Mesendoderm (in vitro differentiated cells): ENCODE measurements around the gene PAAF1.
A peak's percentile ranks its signal among the peaks of the same experiment; 100 is the strongest.

Experiments used
- DNase-seq: peaks from one replicate; pipeline ENCODE4 v3.0.0; 2013
- H2AK5ac ChIP-seq: 2 replicates; pipeline ENCODE4 v1.6.1; 2013; ENCODE audit warnings: low read length, inconsistent platforms
- H2BK120ac ChIP-seq: 2 replicates; pipeline ENCODE4 v1.6.1; 2013; ENCODE audit warnings: low read depth, mild to moderate bottlenecking, low read length, moderate library complexity, mixed read lengths
- H2BK15ac ChIP-seq: replicated peaks from 2 replicates; pipeline ENCODE4 v1.6.1; 2013; ENCODE audit warnings: low read depth, mild to moderate bottlenecking, moderate library complexity
- H2BK5ac ChIP-seq: 2 replicates; pipeline ENCODE4 v1.6.1; 2013; ENCODE audit warnings: low read length, inconsistent platforms
- H3K18ac ChIP-seq: 2 replicates; pipeline ENCODE4 v1.6.1; 2013; ENCODE audit warnings: mild to moderate bottlenecking, low read length, mixed read lengths
- H3K23ac ChIP-seq: one replicate; pipeline ENCODE4 v1.6.1; 2013; ENCODE audit warnings: low read length
- H3K27ac ChIP-seq: 2 replicates; pipeline ENCODE4 v1.5.1; 2013; ENCODE audit warnings: low read depth, mild to moderate bottlenecking, inconsistent platforms, low read length, moderate library complexity
- H3K27me3 ChIP-seq: 2 replicates; pipeline ENCODE4 v1.6.1; 2013; ENCODE audit warnings: low read length, control low read depth, mild to moderate bottlenecking, inconsistent platforms; ENCODE audit not compliant: insufficient read depth, poor library complexity
- H3K36me3 ChIP-seq: 2 replicates; pipeline ENCODE4 v1.6.1; 2013; ENCODE audit warnings: low read length, inconsistent platforms; ENCODE audit not compliant: control insufficient read depth, insufficient read depth
- H3K4ac ChIP-seq: one replicate; pipeline ENCODE4 v1.6.1; 2013; ENCODE audit warnings: low read depth, mild to moderate bottlenecking, low read length, moderate library complexity
- H3K4me1 ChIP-seq: 2 replicates; pipeline ENCODE4 v1.6.1; 2013; ENCODE audit warnings: low read depth, low read length, inconsistent platforms; ENCODE audit not compliant: control insufficient read depth
- H3K4me2 ChIP-seq: 2 replicates; pipeline ENCODE4 v1.6.1; 2013; ENCODE audit warnings: low read length
- H3K4me3 ChIP-seq: 2 replicates; pipeline ENCODE4 v1.5.1; 2013; ENCODE audit warnings: mild to moderate bottlenecking, low read length
- H3K56ac ChIP-seq: one replicate; pipeline ENCODE4 v1.6.1; 2013; ENCODE audit warnings: low read length
- H3K79me1 ChIP-seq: 2 replicates; pipeline ENCODE4 v1.6.1; 2013; ENCODE audit warnings: low read length, inconsistent platforms
- H3K79me2 ChIP-seq: 2 replicates; pipeline ENCODE4 v1.6.1; 2013; ENCODE audit warnings: mild to moderate bottlenecking, low read length; ENCODE audit not compliant: control insufficient read depth, insufficient read depth
- H3K9ac ChIP-seq: 2 replicates; pipeline ENCODE4 v1.6.1; 2013; ENCODE audit warnings: low read length, inconsistent platforms
- H4K5ac ChIP-seq: one replicate; pipeline ENCODE4 v1.6.1; 2013; ENCODE audit warnings: low read length
- H4K8ac ChIP-seq: one replicate; pipeline ENCODE4 v1.6.1; 2013; ENCODE audit warnings: low read depth, mild to moderate bottlenecking, control low read depth, low read length, moderate library complexity
- WGBS: extraction: QIAGEN DNeasy Blood & Tissue Kit; methylation state at CpG from one replicate; pipeline ENCODE4 v1.1.7; 2013; ENCODE audit warnings: low lambda C conversion rate, missing lambda C conversion rate; ENCODE audit not compliant: insufficient coverage; ENCODE audit errors: extremely low coverage; 5-methylcytosine and 5-hydroxymethylcytosine counted together

Gene PAAF1

GRCh38 chr11:73969991-73970800, 93.4 kb downstream of the PAAF1 start:
- H3K4me1 ChIP-seq, result no peaks in the 10 kb centered on the region
- no peak overlapping the region for H3K27ac ChIP-seq
- no peak overlapping the region for H3K9ac ChIP-seq
- H3K18ac ChIP-seq, result no peak overlapping the region
- no peak overlapping the region for H2BK120ac ChIP-seq
- no peak overlapping the region for H2AK5ac ChIP-seq
- no peak overlapping the region for H3K4me3 ChIP-seq
- H3K23ac ChIP-seq, result no peak overlapping the region
- no peak overlapping the region for H3K56ac ChIP-seq
- H2BK15ac ChIP-seq, result no peak overlapping the region
- no peaks in the 10 kb centered on the region for H3K27me3 ChIP-seq
- H3K4ac ChIP-seq, result no peak overlapping the region
- H2BK5ac ChIP-seq, result no peak overlapping the region
- no peaks in the 10 kb centered on the region for H3K79me2 ChIP-seq
- H3K4me2 ChIP-seq, result no peak overlapping the region
- no peak overlapping the region for H4K5ac ChIP-seq
- no peak for DNase-seq
- no CpG with 5 or more reads among the region's 13 CpGs for WGBS
- peaks cover 5% of the 10 kb centered on the region for H3K36me3 ChIP-seq
- no peak overlapping the region for H4K8ac ChIP-seq
- H3K79me1 ChIP-seq, result no peaks in the 10 kb centered on the region

GRCh38 chr11:73971175-73971719, 94.4 kb downstream of the PAAF1 start:
- Histone ChIP-seq H3K79me2 (no peaks in the 10 kb centered on the region), H3K4me1 (no peaks in the 10 kb centered on the region), H3K27ac (no peak overlapping the region), H3K27me3 (no peaks in the 10 kb centered on the region), H2AK5ac (no peak overlapping the region), H3K79me1 (no peaks in the 10 kb centered on the region), H3K4ac (no peak overlapping the region), H2BK15ac (no peak overlapping the region), H3K23ac (no peak overlapping the region), H3K36me3 (peaks cover 8% of the 10 kb centered on the region), H3K4me3 (no peak overlapping the region), H4K5ac (no peak overlapping the region), H3K9ac (no peak overlapping the region), H2BK5ac (no peak overlapping the region), H3K18ac (no peak overlapping the region), H3K56ac (no peak overlapping the region), H4K8ac (no peak overlapping the region), H2BK120ac (no peak overlapping the region), H3K4me2 (no peak overlapping the region)
- WGBS, result no CpG with 5 or more reads among the region's 6 CpGs
- DNase-seq, result no peak

DNA sequence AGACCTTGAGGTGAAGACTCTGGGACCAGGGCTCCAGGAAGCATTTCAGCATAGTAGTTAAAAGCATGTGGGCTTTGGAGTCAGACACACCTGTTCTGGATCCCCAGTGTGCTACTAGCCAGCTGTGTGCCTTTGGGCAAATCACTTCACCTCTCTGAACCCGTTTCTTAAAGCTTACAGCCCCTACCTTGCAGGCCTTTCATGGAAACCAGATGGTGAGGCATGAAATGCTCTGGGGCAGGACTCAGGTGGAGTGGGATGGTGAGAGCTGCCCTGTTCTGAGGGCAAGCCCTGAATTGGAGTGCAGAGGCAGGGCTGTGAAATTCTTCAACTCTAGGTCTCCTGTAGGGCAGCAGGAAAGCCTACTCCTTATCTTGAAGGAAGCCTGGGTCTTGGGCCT, 95.4 kb downstream of the PAAF1 start:
- Histone ChIP-seq H2BK5ac (no peak overlapping the region), H3K4me1 (no peaks in the 10 kb centered on the region), H3K23ac (no peak overlapping the region), H3K18ac (no peak overlapping the region), H3K9ac (no peak overlapping the region), H3K4ac (no peak overlapping the region), H2BK120ac (no peak overlapping the region), H3K56ac (no peak overlapping the region), H3K79me2 (no peaks in the 10 kb centered on the region), H4K8ac (no peak overlapping the region), H3K27ac (no peak overlapping the region), H3K79me1 (no peaks in the 10 kb centered on the region), H3K27me3 (no peaks in the 10 kb centered on the region), H2BK15ac (no peak overlapping the region), H4K5ac (no peak overlapping the region), H3K36me3 (peaks cover 13% of the 10 kb centered on the region), H3K4me3 (no peak overlapping the region), H3K4me2 (no peak overlapping the region), H2AK5ac (no peak overlapping the region)
- DNase-seq, result peak; percentile 35
- no CpG with 5 or more reads among the region's 1 CpG for WGBS

- no peak overlapping the region for H3K4me3 ChIP-seq
- no peaks in the 10 kb centered on the region for H3K4me1 ChIP-seq
- no peaks in the 10 kb centered on the region for H3K27me3 ChIP-seq
- H2BK15ac ChIP-seq, result no peak overlapping the region
- H3K18ac ChIP-seq, result no peak overlapping the region
- no peak overlapping the region for H3K4ac ChIP-seq
- H3K56ac ChIP-seq, result no peak overlapping the region
- H3K23ac ChIP-seq, result no peak overlapping the region
- no peak overlapping the region for H2BK120ac ChIP-seq
- H3K4me2 ChIP-seq, result no peak overlapping the region
- no peak overlapping the region for H3K27ac ChIP-seq
- H3K36me3 ChIP-seq, result peaks cover 13% of the 10 kb centered on the region
- no peak overlapping the region for H4K8ac ChIP-seq
- H4K5ac ChIP-seq, result no peak overlapping the region
- no peak for DNase-seq
- H3K79me1 ChIP-seq, result no peaks in the 10 kb centered on the region
- no peaks in the 10 kb centered on the region for H3K79me2 ChIP-seq
- WGBS, result no CpG with 5 or more reads among the region's 11 CpGs
- H2BK5ac ChIP-seq, result no peak overlapping the region
- H3K9ac ChIP-seq, result no peak overlapping the region
- no peak overlapping the region for H2AK5ac ChIP-seq
These were observed 96.0 kb downstream of the PAAF1 start for GRCh38 chr11:73972620-73973449.

DNA sequence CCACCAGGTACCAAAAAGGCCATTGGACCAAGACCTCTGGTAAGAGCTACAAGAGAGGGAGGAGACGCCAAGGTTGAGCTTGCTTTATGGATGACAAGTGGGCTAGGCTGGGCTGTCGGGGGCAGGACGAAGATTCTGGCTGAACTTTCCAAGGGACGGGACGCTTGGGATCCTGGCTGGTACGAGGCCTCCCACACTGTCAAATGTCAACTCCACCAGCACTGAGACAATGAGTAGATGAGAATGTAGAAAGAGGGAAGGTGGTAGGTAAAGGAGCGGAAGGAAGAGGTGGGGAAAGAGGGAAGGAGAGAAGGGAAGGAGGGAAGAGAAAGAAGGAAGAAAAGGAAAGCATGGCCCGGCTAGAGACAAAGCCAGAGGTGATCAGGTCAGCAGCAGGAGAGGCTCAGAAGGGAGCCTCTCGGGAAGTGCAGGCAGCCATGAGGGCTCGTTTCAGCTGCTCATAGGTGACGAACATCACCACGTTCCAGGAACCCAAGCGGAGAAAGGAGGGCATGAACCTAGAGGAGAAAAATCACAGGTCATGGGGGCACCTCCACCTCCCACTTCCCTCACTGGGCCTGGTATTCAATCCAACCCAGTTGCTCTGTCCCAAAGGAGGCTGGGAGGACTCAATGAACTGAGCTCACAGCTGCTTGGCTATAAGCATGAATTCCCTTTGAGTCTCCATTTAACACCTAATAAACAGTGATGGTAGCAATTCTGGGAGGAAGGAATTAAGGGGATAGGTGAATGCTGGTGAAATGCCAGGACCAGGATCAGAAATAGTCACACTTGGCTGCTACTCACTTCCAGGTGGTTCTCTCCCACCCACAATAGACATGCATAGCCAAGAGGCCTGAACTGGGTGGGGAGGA, 98.0 kb downstream of the PAAF1 start:
- H3K4me3 ChIP-seq, result no peak overlapping the region
- WGBS, result 100% methylated on average over 1 of the region's 13 CpGs
- no peak overlapping the region for H2BK120ac ChIP-seq
- DNase-seq, result no peak
- H3K27me3 ChIP-seq, result no peaks in the 10 kb centered on the region
- no peak overlapping the region for H3K18ac ChIP-seq
- peaks cover 20% of the 10 kb centered on the region for H3K36me3 ChIP-seq
- peaks cover under 1% of the 10 kb centered on the region for H3K4me1 ChIP-seq
- no peak overlapping the region for H4K8ac ChIP-seq
- no peak overlapping the region for H3K4me2 ChIP-seq
- H2BK15ac ChIP-seq, result no peak overlapping the region
- no peak overlapping the region for H3K27ac ChIP-seq
- H3K23ac ChIP-seq, result no peak overlapping the region
- H3K4ac ChIP-seq, result no peak overlapping the region
- no peak overlapping the region for H3K9ac ChIP-seq
- H2BK5ac ChIP-seq, result no peak overlapping the region
- no peak overlapping the region for H2AK5ac ChIP-seq
- no peaks in the 10 kb centered on the region for H3K79me1 ChIP-seq
- H3K56ac ChIP-seq, result no peak overlapping the region
- H4K5ac ChIP-seq, result no peak overlapping the region
- H3K79me2 ChIP-seq, result no peaks in the 10 kb centered on the region
